Osteocyte (in vitro differentiated cells): ENCODE data around the gene ZBTB16. TPM values are rescaled to one million over a fixed set of nuclear protein-coding genes. Genes with fewer than 3 reads are reported as not detected.

Source experiments
- DNase-seq: peaks from one replicate; pipeline ENCODE4 v3.0.0; 2021; ENCODE audit warnings: mixed read lengths; ENCODE audit not compliant: unreplicated experiment; ENCODE audit errors: extremely low spot score
- H3K27ac Mint-ChIP-seq: one replicate; pipeline ENCODE4 v1.8.0; 2021; ENCODE audit warnings: mild to moderate bottlenecking, mixed read lengths; ENCODE audit not compliant: unreplicated experiment
- H3K27me3 Mint-ChIP-seq: one replicate; pipeline ENCODE4 v1.8.0; 2021; ENCODE audit warnings: mixed read lengths; ENCODE audit not compliant: unreplicated experiment
- H3K36me3 Mint-ChIP-seq: one replicate; pipeline ENCODE4 v1.8.0; 2021; ENCODE audit warnings: mixed read lengths; ENCODE audit not compliant: unreplicated experiment
- H3K4me1 Mint-ChIP-seq: one replicate; pipeline ENCODE4 v1.8.0; 2021; ENCODE audit warnings: mixed read lengths; ENCODE audit not compliant: unreplicated experiment
- H3K4me3 Mint-ChIP-seq: one replicate; pipeline ENCODE4 v1.8.0; 2021; ENCODE audit warnings: mild to moderate bottlenecking, moderate library complexity, mixed read lengths; ENCODE audit not compliant: unreplicated experiment
- H3K9me3 Mint-ChIP-seq: one replicate; pipeline ENCODE4 v1.8.0; 2021; ENCODE audit warnings: mixed read lengths; ENCODE audit not compliant: unreplicated experiment
- total RNA-seq: library from RNA; stranded (reverse); gene quantifications from 2 replicates; pipeline ENCODE4 v1.2.1, GENCODE V29; 2021
- TF ChIP-seq, protein P1 (sequence below): fragments of 200-600 bp; sonication (generic); IDR thresholded peaks from 2 replicates; pipeline ENCODE4 v1.5.0; 2021; ENCODE audit warnings: antibody characterized with exemption, mild to moderate bottlenecking, moderate library complexity

The ZBTB16 gene
- total RNA-seq, 1 donor from 2014 or later, result 20.3 TPM

DNA sequence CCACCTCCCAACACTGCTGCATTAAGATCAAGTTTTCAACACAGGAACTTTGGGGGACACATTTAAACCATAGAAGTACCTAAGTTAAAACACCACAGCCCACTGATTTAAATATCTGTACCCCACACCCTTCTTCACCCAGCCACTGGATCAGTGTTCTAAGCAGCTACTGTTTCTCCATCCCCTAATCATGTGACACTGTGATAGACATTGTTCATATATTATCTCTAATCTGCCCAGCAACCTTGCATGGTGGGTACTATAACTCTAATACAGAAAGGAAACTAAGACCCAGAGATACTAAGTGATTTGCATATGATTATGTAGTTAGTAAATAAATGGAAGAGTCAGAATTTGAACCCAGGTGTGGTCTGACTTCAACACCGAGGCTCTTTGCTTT, 166.2 kb downstream of the ZBTB16 start:
- Mint-ChIP-seq H3K4me3 (no peak overlapping the region), H3K9me3 (no peaks in the 10 kb centered on the region), H3K27me3 (peaks cover 42% of the 10 kb centered on the region), H3K27ac (no peak overlapping the region), H3K4me1 (no peaks in the 10 kb centered on the region), H3K36me3 (peaks cover 4% of the 10 kb centered on the region)
- DNase-seq, result no peak
- TF ChIP-seq, protein P1, sequence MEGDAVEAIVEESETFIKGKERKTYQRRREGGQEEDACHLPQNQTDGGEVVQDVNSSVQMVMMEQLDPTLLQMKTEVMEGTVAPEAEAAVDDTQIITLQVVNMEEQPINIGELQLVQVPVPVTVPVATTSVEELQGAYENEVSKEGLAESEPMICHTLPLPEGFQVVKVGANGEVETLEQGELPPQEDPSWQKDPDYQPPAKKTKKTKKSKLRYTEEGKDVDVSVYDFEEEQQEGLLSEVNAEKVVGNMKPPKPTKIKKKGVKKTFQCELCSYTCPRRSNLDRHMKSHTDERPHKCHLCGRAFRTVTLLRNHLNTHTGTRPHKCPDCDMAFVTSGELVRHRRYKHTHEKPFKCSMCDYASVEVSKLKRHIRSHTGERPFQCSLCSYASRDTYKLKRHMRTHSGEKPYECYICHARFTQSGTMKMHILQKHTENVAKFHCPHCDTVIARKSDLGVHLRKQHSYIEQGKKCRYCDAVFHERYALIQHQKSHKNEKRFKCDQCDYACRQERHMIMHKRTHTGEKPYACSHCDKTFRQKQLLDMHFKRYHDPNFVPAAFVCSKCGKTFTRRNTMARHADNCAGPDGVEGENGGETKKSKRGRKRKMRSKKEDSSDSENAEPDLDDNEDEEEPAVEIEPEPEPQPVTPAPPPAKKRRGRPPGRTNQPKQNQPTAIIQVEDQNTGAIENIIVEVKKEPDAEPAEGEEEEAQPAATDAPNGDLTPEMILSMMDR, result no peak

DNA sequence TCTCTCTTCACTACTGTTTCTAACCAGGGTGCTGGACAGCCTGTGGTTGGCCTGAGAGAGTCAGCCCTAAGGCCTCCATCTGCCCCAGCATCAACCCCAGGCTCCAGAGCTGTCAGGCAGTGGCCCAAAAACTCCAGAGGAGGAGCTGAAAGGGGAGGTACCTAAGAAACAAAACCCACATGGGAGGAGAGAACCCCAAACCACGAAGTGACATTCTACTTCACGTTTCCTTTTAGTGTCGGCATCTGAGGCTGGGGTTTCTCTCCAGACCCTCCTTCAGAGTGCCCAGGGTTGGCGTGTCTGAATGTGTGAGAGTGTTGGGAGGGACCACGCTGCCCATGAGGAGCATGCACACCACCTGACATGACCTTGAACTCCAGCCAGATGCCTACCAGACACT, 166.8 kb downstream of the ZBTB16 start:
- peaks cover 45% of the 10 kb centered on the region for H3K27me3 Mint-ChIP-seq
- peaks cover 4% of the 10 kb centered on the region for H3K36me3 Mint-ChIP-seq
- H3K4me3 Mint-ChIP-seq, result no peak overlapping the region

DNA sequence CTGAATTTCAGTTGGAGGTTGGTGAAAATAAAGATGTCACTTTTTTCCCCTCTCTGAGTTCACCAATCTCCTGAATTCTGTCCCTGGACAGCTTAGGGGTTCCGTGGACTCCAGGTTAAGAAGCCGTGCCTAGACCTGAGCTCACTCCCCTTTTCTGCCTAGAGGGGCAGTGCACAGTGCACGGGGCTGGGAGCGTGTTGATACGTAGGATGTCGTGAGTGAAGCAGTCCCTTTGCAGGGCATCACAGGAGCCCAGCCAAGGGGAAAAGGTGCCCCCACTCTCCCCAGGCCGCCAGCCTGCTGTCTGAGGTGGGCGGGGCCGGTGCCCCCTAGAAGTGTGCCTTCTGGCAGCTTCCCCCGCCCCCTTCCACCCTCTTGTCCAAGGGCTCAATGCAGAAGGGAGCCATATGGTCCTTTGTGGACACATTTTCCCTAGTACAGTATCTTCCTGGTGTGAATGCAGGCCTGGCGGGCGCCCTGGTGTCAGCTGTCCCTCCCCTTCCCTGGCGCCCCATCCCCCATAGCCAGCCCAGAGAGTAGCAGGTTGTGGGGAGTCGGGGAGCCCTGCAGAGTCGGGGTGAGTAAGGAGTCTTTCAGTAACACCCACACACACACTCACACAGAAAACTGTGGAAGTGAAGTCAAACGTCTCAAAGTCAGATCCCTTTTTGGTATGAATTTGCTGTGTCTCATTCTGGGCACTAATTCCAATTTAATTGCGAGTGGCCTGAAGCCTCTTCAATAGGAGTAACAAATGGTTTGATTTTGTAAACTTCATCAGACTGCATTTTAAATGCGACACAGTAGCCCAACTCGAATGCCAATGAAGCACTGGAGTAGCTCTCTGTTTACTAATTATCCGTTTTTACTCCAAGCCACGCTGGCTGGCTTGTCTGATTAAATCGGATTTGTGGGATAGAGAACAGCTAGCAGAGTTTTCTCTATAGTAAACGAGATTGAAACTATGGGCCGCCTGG, 169.2 kb downstream of the ZBTB16 start:
- TF ChIP-seq, protein P1, result no peak
- H3K4me3 Mint-ChIP-seq, result no peak overlapping the region
- no peak for DNase-seq
- no peak overlapping the region for H3K27ac Mint-ChIP-seq
- peaks cover 49% of the 10 kb centered on the region for H3K27me3 Mint-ChIP-seq
- no peaks in the 10 kb centered on the region for H3K9me3 Mint-ChIP-seq
- H3K4me1 Mint-ChIP-seq, result peaks cover 8% of the 10 kb centered on the region
- H3K36me3 Mint-ChIP-seq, result peaks cover 3% of the 10 kb centered on the region

More for the DNA sequence above, 166.8 kb downstream of the ZBTB16 start:
- no peak overlapping the region for H3K27ac Mint-ChIP-seq
- H3K9me3 Mint-ChIP-seq, result no peaks in the 10 kb centered on the region
- H3K4me1 Mint-ChIP-seq, result no peaks in the 10 kb centered on the region
- TF ChIP-seq, protein P1, result no peak
- no peak for DNase-seq

DNA sequence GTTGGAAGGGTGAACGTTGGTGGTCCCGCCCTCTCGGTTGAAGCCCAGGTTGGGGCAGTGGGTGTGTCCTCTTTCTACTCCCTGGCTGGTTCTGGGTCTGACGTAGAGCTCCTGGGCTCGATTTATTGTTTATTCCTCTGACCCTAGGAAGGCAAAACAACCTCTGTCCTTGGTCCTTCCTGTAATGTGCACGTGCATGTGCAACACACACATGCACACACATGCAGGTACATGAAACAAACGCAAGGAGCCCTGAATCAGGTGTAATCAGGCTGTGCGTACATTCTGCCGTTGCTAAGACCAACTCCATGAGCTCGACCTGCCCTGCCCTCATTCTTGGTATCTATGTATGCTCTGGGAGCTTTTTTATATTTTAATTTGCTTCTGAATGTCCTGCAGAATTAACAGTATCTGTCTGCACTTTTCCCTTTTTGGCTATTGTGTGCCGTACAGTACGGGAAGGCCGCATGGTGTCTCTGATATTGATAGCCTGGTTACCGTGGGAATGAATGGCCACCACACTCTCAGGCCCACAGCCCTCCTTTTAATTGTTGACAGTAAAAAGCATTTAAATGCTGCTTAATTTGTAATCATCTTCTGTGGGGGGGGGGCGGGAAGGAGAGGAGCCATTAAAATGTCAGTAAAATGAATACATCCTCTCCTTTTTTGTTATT, 170.7 kb downstream of the ZBTB16 start:
- no peak overlapping the region for H3K4me3 Mint-ChIP-seq
- peaks cover 44% of the 10 kb centered on the region for H3K27me3 Mint-ChIP-seq
- DNase-seq, result no peak
- TF ChIP-seq, protein P1, result no peak
- H3K27ac Mint-ChIP-seq, result no peak overlapping the region
- H3K4me1 Mint-ChIP-seq, result peaks cover 15% of the 10 kb centered on the region
- no peaks in the 10 kb centered on the region for H3K9me3 Mint-ChIP-seq
- H3K36me3 Mint-ChIP-seq, result no peaks in the 10 kb centered on the region
